OCI-M2 (cell line): Measurements from ENCODE around the gene APC2.
A peak's percentile ranks its signal among the peaks of the same experiment; 100 is the strongest.

Source experiments
- DNase-seq: peaks from one replicate; lab custom pipeline; 2025; ENCODE audit not compliant: unreplicated experiment; lab: John Stamatoyannopoulos, UW

The APC2 gene, protein sequence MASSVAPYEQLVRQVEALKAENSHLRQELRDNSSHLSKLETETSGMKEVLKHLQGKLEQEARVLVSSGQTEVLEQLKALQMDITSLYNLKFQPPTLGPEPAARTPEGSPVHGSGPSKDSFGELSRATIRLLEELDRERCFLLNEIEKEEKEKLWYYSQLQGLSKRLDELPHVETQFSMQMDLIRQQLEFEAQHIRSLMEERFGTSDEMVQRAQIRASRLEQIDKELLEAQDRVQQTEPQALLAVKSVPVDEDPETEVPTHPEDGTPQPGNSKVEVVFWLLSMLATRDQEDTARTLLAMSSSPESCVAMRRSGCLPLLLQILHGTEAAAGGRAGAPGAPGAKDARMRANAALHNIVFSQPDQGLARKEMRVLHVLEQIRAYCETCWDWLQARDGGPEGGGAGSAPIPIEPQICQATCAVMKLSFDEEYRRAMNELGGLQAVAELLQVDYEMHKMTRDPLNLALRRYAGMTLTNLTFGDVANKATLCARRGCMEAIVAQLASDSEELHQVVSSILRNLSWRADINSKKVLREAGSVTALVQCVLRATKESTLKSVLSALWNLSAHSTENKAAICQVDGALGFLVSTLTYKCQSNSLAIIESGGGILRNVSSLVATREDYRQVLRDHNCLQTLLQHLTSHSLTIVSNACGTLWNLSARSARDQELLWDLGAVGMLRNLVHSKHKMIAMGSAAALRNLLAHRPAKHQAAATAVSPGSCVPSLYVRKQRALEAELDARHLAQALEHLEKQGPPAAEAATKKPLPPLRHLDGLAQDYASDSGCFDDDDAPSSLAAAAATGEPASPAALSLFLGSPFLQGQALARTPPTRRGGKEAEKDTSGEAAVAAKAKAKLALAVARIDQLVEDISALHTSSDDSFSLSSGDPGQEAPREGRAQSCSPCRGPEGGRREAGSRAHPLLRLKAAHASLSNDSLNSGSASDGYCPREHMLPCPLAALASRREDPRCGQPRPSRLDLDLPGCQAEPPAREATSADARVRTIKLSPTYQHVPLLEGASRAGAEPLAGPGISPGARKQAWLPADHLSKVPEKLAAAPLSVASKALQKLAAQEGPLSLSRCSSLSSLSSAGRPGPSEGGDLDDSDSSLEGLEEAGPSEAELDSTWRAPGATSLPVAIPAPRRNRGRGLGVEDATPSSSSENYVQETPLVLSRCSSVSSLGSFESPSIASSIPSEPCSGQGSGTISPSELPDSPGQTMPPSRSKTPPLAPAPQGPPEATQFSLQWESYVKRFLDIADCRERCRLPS (N-terminal part only)

DNA sequence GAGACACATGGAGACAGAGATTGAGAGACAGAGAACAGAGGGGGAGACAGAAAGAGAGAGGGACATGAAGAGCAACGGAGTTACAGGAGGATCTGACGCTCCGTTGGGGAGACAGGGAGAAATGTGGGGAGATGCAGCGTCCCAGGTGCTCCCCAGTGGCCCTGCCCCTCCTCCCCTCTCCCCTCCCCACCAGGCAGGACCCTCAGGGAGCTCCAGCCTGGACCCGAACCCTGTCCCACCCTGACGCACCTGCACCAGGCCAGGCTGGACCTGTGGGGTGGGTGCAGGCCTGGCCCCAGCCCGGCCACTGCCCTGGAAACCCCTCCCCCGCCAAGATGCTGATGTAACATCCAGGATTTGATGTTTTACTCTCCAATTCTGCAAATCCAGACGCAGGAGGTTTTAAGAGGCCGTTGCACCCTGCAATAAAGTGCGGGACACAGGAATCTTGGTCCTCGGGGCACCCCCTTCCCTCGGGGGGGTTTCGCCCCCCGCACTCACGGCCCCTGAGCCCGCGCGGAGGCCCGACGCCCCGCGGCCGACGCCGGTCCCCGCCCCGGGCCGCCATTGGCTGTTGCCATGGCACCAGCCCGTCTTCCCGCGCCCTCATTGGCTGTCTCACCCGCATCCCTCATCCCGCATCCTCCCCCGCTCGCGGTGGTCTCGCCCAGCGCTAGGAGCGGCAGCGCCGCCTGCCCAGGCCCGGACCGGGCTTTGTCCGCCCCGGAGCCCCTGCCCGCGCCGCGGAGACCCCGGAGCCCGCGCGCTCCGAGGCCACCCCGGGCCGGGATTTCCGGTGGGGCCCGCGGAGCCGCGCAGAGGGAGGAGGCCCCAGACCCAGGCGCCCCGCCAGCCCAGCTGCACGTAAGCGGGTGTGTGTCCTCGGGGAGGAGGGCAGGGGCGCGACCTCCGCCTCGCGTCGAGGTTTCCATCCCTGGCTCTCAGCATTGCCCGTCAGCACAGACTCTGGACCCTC, at the start of gene APC2:
Gene APC2 (plus strand): TSS at position 655 of the 976 bp plus-strand sequence. CDS start 2,881 bp downstream, outside the sequence.
- no peak for DNase-seq

DNA sequence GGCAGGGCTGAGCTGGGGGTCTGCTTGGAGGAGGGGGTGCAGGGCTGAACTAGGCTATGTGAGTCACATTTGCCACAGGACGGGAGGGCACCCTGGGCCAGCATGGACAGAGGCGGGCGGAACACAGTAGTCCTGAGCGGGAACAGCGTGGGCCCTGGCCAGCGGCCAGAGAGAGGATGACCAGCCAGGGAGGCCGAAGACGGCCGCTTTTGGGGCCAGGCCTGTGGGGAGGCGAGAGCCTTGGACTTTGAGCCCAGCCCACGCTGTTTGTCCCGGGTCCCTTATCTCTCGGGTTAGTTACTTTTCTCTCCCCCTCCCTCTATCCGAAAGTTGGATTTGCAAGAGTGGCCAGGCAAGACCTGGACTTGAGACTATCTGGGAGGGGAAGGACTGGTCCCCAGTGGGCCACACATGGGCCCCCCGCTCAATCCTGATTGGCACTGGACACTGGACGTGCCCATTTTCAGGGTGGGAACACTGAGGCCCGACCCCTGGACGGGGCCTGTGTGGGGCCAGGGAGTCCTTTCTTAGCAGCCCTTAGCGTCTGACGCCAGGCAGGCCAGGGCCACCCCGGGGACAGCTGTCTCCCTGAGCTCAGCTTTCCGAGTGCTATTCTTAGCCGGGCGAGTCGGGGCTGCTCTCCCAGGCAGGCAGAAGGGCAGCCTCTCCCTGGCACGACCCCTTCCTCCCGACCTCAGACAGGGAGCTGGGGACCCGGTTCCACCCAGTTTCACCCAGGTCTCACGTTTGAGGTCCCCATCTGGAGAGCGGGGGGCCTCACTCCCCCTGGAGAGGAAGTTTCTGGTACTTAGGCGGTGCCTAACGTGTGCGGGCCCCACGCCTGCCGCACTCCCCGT, 49.4 kb upstream of the APC2 start:
- no peak for DNase-seq

DNA sequence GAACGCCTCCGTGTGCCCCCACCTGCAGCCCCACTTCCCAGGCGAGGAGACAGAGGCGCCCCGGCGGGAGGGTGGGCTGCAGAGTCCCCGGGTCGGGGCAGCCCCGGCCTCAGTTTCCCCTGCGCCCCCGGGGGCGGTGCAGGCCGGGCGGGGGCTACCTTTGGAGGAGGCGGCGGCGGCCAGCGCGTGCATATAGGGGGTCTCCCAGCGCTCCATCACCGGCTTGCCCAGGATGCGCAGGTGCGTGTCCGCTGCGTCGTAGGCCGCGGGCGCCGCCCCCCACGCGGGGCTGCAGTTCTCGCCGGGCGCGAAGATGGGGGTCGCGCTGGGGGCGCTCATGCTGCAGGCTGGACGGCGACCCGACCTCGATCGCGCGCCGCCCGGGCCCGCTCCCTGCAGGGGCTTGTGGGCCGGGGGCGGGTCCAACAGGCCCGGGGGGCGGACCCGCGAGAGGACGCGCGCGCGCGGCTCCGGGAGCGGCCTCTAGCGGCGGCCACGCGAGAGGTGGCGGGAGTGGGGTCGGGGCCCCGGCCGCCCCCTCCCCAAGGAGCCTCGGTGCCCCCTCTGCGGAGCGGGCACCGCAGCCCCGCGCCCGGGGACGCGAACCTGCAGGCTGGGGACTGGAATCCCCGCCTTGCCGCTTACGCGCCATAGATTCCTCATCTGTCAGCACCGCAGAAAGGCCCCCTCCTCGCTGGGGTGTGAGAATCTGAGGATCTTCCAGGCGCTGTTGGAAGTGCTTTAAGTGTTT, 48.6 kb upstream of the APC2 start, which contains the start of gene GAMT:
Gene GAMT (minus strand): TSS at position 405 of the 751 bp plus-strand sequence. CDS start 66 bp downstream, at position 339.
- DNase-seq: no peak

DNA sequence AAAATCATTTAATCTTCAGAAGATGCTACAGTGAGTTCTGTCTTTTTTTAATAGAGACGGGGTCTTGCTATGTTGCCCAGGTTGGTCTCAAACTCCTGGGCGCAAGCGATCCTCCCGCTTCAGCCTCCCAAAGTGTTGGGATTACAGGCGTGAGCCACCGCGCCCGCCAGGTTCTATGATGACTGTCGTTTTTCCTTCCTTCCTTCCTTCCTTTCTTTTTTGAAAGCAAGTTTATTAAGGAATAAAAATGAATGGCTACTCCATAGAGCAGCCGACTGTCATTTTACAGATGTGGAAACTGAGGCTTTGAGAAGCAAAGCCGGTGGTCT, 48.1 kb upstream of the APC2 start:
- DNase-seq: no peak

DNA sequence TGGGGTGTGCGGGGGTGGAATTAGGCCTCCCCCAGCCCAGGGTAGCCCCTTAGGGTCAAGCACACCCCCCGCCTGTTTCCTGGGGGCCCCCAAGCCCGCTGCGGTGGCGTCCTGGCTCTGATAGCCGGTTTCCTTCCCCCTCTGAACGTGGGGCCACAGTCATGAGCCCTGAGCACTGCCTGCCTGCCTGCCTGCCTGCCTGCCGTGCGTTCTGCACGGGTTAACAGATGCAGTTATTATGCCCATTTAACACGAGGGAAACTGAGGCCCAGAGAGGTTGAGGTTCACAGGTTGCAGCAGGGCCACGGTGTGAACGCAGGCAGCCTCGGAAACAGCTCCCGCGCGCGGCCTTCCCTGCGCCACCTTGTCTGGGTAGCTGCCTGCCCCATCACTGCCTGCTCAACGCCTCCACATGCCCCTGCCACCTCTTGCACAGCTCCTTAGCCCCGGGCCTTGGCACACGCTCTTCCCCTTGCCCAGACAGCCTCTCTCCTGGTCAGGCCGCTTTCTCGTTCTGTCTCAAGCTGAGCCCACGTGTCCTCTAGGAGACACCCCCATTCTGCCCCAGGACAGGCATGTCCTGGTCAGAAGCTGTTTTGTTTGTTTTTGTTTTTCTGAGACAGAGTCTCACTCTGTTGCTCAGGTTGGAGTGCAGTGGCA, 47.4 kb upstream of the APC2 start:
- DNase-seq: no peak

DNA sequence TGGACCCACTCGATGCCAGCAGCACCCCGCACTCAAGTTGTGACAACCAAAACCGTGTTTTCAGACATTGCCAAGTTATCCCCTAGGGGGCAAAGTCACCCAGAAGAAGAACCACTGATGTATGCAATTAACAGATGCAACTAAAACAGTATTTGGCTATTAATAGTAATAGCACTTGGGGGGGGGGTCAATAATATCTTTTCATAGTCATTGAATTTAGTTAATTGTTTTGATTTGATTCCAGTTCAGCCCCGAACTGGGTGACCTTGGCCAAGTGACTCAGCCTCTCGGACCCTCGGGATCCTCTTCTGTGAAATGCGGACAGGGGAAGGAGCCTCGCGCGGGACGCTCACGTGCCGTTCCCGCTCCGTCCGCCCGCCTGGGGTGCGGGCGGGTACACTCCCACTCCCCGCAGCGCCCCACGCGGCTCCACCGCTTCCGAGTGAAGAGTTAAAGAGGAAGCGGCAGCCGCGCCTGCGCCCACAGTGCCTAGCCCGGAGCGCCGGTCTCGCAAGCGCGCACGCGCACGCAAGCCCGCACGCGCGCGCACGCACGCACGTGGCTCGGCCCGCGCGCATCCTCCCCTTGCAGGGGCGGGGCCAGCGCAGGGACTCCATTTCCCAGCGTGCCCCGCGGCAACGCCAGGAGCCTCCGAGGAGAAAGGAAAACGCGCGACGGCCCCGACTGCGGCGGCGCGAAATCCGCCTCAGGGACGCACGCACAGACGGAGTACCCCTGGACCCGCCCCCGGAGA, 43.0 kb upstream of the APC2 start:
- DNase-seq: peak; percentile 66

DNA sequence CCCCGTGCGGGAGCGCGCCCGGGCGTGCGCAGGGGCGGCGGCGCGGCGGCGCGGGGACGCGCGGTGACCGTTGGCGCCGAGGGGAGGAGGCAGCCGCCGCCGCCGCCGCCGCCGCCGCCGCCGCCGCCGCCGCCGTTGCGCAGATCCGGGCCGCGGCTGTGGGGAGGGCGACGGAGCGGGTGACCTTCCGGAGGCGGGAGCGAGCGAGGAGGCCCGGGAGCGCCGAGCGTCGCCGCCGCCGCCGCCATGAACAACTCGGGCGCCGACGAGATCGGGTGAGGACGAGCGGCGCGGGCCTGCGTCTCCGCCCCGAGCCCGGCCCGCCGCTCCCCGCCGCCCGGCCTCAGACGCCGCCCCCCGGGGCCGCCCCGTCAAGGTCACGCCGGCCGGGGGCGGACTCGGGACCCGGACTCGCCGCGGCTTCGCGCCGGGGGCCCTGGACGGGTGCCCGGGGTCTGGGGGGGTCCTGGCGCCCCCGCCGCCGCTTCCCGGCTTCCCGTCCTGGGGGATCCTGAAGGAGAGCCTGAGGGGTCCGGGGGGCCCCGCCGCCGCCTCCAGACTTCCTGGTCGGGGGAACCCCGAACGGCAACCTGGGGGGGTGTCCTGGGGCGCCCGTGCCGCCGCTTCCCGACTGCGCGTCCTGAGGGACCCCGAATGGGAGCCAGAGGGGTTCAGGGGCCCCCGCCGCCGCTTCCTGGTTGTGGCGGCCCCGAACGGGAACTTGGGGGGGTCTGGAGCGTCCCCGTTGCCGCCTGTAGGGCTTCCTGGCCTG, 42.2 kb upstream of the APC2 start, which contains the start of gene DAZAP1:
Gene DAZAP1 (plus strand): TSS at position 59 of the 772 bp plus-strand sequence. CDS start 188 bp downstream, at position 247.
- DNase-seq: no peak

DNA sequence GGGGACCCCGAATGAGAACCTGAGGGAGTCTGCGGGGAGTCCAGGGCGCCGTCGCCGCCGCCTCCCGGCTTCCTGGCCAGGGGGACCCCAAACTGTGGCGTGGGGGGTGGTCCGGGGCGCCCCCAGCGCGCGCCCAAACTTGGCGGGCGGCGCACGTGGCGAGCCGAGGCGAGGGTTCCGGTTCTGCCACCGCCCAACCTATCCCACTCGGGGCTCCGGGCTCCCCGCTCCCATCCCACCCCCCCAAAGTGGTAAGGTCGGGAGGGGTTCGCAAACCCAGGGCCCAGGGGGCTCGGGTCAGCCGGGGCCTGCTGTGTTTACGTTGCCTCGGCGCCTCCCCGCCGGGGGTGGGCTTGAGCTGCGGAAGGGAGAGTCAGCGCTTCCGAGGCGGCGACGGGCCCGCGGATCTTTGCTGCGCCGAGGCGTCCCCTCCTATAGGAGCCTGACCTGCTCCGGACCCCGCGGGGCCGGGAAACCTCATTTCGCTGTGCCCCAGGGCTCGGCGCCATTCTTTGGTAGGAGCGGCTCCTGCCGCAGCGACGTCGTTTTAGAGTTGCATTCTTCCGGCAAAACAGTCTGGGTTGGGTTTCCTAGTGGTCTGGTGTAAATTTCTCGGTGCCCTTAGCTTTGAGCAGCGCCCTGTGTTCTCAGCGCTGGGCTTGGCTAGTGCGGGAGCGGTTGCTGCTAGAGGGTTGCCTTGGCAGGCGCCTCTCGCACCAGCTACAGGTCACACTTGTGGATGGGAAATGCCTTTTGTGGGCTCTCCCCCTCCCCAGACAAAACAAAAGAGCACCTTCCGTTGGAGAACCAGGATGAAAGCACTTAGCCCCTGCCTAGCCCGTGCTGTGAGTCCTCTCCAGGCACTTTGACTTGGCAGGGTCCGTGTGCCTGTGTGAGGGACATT, 41.4 kb upstream of the APC2 start:
- no peak for DNase-seq

DNA sequence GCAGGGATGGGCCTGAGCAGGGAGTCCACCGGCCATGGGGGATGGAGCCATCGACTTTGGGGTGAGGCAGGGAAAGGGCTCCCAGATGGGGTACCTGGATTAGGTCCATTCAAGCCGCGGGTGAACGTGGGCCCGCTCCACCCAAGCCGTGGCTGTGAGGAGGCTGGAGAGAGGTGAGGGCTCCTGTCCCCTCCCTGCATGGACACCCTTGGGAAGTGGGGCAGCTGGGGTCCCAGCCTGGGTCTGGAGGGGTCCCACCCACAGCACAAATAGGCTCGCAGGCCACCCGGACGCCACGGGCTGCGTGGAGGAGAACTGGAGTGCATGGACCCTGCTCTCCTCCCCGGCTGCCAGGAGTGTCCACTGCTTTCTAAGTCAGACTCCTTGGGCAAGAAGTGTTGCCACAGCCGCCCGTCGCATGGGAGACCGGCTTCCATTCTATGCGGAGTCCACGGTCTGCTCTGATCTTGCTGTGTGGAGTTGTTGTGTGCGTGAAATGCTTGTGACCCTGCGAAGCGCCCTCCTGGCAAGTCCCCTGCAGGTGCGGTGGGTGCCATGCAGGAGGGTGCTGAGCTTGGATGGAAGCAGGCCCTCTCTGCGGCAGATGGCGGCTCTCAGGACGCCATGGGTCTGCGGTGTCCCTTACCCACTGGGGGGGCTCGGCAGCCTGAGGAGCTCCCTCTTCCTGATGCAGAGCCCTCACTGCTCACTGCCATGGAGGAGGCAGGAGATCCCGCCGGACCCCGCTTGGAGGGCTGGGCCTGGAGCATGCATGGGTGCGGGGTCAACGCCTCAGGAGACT, 40.5 kb upstream of the APC2 start:
- no peak for DNase-seq

DNA sequence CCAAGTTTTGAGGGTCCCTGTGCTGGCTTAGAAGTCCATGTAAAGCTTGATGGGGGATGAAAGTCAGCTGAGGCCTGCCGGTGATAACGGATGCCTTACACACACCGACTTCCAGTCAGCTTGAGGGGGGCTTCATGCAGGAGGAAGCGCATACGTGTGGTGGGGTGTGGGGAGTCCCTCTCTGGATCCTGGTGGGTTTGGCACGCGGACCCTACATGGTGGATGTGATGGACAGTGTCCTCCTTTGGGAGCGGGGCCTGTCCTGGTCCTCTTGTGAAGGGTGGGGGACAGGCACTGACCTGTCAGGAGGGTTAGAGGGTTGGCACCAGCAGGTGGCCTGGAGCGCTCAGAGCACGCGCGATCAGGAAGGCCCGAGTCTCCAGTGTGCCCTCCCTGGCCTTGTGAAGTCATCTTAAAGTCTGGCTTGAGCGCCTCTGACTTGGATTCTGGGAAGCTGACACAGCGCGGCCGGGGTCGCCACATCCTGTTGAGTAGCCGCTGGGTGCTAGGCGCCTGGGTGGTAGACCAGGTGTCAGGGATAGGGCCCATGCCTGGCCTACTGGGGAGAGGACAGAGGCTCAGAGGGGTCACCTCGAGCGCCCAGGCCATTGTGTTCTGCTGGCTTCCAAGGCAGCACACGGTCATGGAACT, 39.7 kb upstream of the APC2 start:
- DNase-seq: no peak

DNA sequence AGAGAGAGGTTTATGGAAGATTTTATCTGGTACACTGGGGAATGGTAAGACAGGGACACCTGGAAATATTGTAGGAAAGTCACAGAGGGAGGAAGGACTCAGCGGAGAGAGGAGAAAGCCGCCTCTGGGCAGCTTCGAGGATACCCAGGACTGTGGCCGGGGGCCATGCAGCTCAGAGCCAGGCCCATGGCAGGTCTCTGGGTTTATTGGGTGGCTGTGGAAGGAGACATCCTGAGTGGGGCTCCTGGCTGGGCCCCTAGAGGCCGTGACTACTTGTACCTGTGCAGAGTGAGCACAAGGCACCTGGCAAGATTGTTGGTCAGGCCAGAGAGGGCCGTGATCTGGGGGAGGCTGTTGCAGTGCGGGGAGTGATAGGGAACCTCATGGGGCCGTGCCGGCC, 39.1 kb upstream of the APC2 start:
- no peak for DNase-seq

DNA sequence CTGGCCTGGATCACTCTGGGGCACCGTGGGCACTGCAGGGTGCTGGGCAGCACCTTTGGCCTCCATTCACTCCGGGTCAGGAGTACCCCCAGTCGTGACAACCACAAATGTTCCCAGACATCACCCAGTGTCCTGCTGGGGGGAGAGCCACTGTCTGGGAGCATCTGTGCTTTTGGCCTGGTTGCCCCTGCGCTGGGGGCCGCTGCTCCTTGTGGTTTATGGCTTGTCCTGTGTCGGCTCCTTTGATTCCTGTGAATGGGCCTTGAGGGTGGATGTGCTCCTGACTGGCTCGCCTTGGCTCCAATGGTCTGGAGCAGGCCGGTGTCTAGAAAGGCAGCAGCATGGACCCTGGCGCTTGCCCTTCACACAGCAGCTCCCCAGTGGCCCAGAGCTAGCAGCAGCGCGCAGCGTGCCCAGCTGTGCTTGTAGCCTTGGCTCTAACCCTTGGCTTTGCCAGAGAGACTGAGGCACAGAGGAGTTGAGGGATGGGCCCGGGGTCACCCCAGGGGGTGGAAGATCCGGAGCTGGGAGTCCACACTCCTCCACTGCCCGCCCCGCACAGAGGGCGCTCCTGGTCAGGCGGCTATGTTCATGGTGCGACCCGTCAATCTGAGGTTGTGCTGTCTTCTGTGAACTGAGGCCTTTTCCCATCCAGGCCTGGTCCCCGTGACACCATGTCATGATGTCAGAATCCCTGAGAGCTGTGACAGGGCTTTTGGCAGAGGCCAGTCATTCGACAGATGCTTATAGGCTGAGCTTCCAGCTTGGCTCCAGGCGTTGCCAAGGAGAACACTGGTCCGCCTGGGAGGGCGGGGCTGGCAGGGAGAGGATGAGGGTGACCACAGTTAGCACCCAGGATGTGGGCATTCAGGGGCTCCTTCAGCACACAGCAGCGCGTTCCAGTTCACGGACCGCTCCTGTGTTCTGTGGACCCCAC, 38.4 kb upstream of the APC2 start:
- no peak for DNase-seq
